Kidney (tissue), 14 donors: ENCODE data around the gene ZSWIM3. TPM values are rescaled to one million over a fixed set of nuclear protein-coding genes. Genes with fewer than 3 reads are reported as not detected.

ENCODE experiments used
- DNase-seq, 5 donors: peaks; one replicate each; pipeline ENCODE4 v3.0.0-alpha.2; 2013 to 2020
- FAIRE-seq: peaks from 2 replicates; lab custom pipeline; 2012; peaks lifted over from hg19 to GRCh38; lab: Jason Lieb, UNC
- H3K27ac ChIP-seq, 2 donors: one replicate each; pipeline ENCODE4 v1.7.0; 2013; ENCODE audit warnings: low read depth in 2 of 2, low read length in 2 of 2, inconsistent platforms in 1 of 2
- H3K27me3 ChIP-seq: one replicate; pipeline ENCODE4 v1.7.1; 2013; ENCODE audit warnings: low read length, inconsistent platforms; ENCODE audit not compliant: control insufficient read depth, insufficient read depth
- H3K36me3 ChIP-seq, 3 donors: one replicate each; pipeline versions ENCODE4 v1.7.0 to v1.7.1; 2013; ENCODE audit warnings: low read length in 3 of 3, control low read depth in 1 of 3, inconsistent platforms in 1 of 3; ENCODE audit not compliant: insufficient read depth in 3 of 3, control insufficient read depth in 2 of 3
- H3K4me1 ChIP-seq, 3 donors: one replicate each; pipeline versions ENCODE4 v1.7.0 to v1.7.1; 2013; ENCODE audit warnings: low read length in 3 of 3, inconsistent platforms in 1 of 3, low read depth in 1 of 3; ENCODE audit not compliant: control insufficient read depth in 2 of 3, insufficient read depth in 2 of 3
- H3K4me3 ChIP-seq, 3 donors: one replicate each; pipeline versions ENCODE4 v1.7.0 to v1.8.1; 2013; ENCODE audit warnings: low read length in 3 of 3, control low read depth in 1 of 3, inconsistent platforms in 1 of 3
- H3K9ac ChIP-seq, 3 donors: one replicate each; pipeline versions ENCODE4 v1.7.0 to v1.7.1; 2013; ENCODE audit warnings: low read length in 3 of 3, control low read depth in 1 of 3, inconsistent platforms in 1 of 3
- H3K9me3 ChIP-seq, 3 donors: one replicate each; pipeline versions ENCODE4 v1.7.0 to v1.7.1; 2013; ENCODE audit warnings: low read length in 3 of 3, control low read depth in 1 of 3, inconsistent platforms in 1 of 3; ENCODE audit not compliant: control insufficient read depth in 2 of 3, insufficient read depth in 1 of 3
- intact Hi-C: fragments of 100-400 bp; cut with DNase I; formaldehyde crosslinking; loops from one replicate; pipeline ENCODE4 v1.11.1; 2022
- polyA plus RNA-seq: library from polyadenylated mRNA; stranded (reverse); fragments of 350-450 nt; fragmentation: Illumina TruSeq; extraction: RNeasy Lipid Tissue Mini Kit (QIAGEN cat#74804); gene quantifications from one replicate; pipeline ENCODE4 v1.2.3, GENCODE V29; 2014; ENCODE audit warnings: low read depth, low replicate concordance; ENCODE audit not compliant: insufficient read depth
- total RNA-seq: library from RNA; stranded (reverse); fragmentation: NEBNext Ultra II Directional; extraction: Animal tissue kit (Norgen Biotek cat#: 25700); gene quantifications from one replicate; pipeline ENCODE4 v1.2.1, GENCODE V29; 2021
- TF ChIP-seq, protein P1 (sequence below): IDR thresholded peaks from 3 replicates; pipeline ENCODE4 v1.5.1; 2012; ENCODE audit warnings: mild to moderate bottlenecking, moderate library complexity, borderline replicate concordance; ENCODE audit not compliant: insufficient read depth; ENCODE audit errors: extremely low read depth
- donor health status: control.
- donor health status: control.
- donor health status: control.
- donor health status: control.
- donor health status: control.
- donor health status: DM: yes; HTN: yes; CAD: no.
- donor health status: Normal renal cell carcinoma (clear cell type).

The ZSWIM3 gene
- total and polyA plus RNA-seq, 2 donors from 2014 or later: 2.6 to 3.2 TPM

DNA sequence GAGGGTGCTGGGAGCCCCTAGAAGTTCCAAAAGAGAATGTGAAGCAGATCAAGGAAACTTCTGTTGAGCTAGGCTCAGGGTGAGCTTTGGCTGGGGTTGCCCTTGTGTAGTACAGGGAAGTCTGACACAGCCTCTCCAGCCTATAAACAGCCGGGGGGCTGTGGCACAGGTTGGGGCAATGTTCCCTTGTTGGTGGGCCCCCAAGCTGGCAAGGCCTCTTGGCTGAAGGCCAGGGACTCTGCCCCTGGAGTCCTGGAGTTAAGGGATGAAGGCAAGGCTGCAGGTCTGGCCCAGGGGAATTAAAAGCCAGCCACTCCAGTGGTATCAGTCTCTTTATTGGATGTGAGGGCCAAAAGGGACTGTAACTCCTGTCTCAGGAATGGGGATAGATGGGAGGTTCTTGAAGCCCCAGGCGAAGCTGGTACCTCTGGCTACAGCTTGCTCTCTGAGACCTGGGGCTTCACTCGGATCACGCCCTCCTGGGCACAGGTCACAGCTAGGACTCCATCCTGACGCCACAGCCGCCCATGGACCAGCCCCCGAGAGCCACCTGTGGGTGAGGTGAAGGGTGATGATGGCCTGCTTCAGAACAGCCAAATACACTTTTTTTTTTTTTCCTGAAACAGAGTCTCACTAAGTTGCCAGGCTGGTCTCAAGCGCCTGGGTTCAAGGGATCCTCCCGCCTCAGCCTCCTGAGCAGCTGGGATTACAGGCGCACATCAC is 15.8 kb upstream of the ZSWIM3 start:
- H3K9ac ChIP-seq: no peak overlapping the region
- H3K27ac ChIP-seq: no peak overlapping the region
- H3K9me3 ChIP-seq: no peaks in the 10 kb centered on the region
- TF ChIP-seq, protein P1, sequence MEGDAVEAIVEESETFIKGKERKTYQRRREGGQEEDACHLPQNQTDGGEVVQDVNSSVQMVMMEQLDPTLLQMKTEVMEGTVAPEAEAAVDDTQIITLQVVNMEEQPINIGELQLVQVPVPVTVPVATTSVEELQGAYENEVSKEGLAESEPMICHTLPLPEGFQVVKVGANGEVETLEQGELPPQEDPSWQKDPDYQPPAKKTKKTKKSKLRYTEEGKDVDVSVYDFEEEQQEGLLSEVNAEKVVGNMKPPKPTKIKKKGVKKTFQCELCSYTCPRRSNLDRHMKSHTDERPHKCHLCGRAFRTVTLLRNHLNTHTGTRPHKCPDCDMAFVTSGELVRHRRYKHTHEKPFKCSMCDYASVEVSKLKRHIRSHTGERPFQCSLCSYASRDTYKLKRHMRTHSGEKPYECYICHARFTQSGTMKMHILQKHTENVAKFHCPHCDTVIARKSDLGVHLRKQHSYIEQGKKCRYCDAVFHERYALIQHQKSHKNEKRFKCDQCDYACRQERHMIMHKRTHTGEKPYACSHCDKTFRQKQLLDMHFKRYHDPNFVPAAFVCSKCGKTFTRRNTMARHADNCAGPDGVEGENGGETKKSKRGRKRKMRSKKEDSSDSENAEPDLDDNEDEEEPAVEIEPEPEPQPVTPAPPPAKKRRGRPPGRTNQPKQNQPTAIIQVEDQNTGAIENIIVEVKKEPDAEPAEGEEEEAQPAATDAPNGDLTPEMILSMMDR: no peak
- H3K36me3 ChIP-seq: peaks cover 2 to 42% (median 16%) of the 10 kb centered on the region in 3 donors
- intact Hi-C loops: no loop called here
- FAIRE-seq (no peak), DNase-seq (peak in 1 of 5 donors; percentile 64)
- H3K27me3 ChIP-seq: no peaks in the 10 kb centered on the region
- peaks cover 0 to 7% (median 0%) of the 10 kb centered on the region in 3 donors for H3K4me1 ChIP-seq
- H3K4me3 ChIP-seq: no peak overlapping the region

DNA sequence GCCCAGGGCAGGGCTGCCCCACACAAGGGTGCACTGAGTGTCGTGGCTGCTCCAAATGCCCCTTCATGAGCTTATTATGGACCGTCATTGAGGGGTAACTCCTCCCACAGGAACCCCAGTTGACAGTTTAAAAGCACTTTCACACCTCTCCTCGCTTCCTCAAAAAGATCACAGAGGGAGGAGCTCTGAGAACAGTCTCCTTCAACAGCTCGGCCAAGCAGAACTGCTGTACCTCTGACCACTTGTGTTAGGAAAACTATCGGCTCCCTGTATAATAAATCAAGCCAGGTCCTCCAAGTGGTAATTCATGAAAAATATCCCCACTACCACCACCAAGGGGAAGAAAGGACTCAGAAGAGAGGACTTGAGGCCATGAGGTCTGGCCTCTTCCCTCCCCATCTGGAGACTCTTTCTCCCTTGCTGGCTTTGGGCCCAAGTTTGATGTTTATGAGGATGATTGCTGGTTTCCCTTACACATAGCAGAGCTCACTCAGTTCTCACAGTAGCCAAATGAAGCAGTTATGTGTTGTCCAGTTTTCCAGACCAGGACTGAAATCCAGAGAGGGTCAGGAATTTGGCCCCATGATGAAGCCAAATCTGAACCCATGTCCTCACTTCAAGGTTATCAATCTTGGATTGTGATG is 15.1 kb upstream of the ZSWIM3 start:
- TF ChIP-seq, protein P1: no peak
- Histone ChIP-seq H3K4me3 (no peak overlapping the region), H3K9me3 (no peaks in the 10 kb centered on the region), H3K27ac (no peak overlapping the region), H3K27me3 (no peaks in the 10 kb centered on the region), H3K36me3 (peaks cover 2 to 36% (median 16%) of the 10 kb centered on the region in 3 donors), H3K4me1 (peaks cover 0 to 4% (median 0%) of the 10 kb centered on the region in 3 donors), H3K9ac (no peak overlapping the region)
- intact Hi-C loops: no loop called here
- DNase-seq: no peak
- no peak for FAIRE-seq

DNA sequence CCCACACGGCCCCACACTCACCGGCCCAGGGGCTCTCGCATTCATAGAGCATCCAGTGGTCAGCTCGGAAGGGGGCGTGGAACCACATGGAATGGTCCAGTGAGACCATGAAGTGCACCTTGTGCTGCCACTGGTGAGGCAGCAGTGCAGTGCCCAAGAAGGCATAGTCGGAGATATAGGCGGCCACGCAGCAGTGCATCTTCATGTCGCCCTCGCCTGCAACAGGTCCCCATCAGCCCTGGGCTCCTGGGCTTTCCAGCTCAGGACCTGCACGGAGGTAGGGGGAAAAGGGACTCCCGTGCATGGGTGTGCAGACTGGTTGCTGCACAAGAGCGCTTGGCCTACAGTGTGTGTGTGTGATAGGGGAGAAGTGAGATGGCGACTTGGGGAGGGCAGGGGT is 13.9 kb upstream of the ZSWIM3 start:
- FAIRE-seq (no peak), DNase-seq (peak in 1 of 5 donors; percentile 51)
- Histone ChIP-seq H3K9ac (no peak overlapping the region), H3K4me1 (peaks cover 0 to 3% (median 0%) of the 10 kb centered on the region in 3 donors), H3K9me3 (no peaks in the 10 kb centered on the region), H3K4me3 (no peak overlapping the region), H3K36me3 (peaks cover 2 to 38% (median 16%) of the 10 kb centered on the region in 3 donors), H3K27ac (no peak overlapping the region), H3K27me3 (no peaks in the 10 kb centered on the region)
- intact Hi-C loops: no loop called here
- TF ChIP-seq, protein P1: no peak
